Inflammatory macrophage treated with lipopolysaccharide for 4 hours (primary cell): ENCODE results near the gene SLC51B.

Experiments
- DNase-seq: peaks from one replicate; pipeline ENCODE4 v3.0.0-alpha.2; 2020

Gene SLC51B

DNA sequence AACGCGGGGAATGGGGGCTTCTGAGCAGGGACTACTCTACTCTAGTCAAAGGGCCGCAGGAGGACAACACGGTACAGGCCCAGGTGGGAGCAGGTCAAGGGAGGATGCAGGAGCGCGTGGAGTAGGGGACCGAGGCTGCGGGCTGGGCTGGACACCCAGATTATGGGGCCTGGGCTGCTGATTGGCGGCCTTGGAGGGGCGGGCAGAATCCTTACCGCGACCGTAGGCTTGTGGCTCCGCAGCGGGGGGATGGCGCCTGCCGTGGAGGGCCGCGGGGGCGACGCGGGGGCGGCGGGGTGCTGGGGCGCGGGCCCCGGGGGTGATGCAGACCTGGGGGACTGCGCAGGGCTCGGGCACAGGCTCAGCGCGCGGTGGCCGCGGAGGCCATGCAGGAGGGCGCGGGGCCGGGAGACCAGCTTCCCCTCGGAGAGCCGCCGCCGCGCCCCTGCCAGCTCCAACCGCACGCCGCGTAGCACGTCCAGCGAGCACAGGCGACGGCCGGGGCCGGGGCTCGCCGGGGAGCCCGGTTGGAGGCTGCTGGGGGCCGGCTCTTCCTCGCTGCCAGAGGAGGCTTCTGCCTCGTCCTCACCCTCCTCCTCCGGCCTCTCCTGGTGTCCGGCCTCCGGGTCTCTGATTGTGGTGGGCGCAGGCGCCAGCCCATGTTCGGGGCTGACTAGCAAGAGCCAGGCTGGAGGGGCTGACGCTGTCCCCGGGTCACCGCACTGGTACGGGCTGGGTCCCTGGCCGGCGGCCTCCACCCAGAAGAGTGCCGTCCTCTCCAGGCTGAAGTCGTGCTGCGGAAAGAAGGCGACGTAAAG, 56.9 kb downstream of the SLC51B start:
- DNase-seq: no peak

DNA sequence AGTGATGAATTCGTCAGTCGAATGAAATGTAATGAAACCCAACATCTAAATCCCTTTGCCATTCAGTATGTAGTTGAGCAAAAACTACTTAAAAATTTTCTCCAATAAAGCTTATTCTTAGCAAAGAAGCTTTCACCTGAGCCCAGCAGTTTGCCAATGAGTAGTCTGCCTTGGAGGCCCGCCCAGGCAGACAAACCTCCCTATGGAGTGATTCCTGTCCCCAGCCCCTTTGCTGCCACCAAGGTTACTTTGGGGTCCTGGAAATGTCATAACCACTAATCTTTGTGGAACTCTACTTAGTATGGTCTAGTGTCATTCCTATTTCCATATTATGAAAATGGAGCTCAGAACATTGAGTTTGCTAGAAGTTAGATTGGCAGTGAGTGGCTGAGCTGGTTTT, 57.7 kb downstream of the SLC51B start:
- no peak for DNase-seq
